Inflammatory macrophage treated with lipopolysaccharide for 4 hours (primary cell): ENCODE data around the gene EPS8L3.
A peak's percentile ranks its signal among the peaks of the same experiment; 100 is the strongest.
"Not testable (repeated sequence)": the region's sequence is repeated elsewhere in the genome, so short reads cannot be mapped to it uniquely, and the experiment has no call there.

Experiments
- DNase-seq: peaks from one replicate; pipeline ENCODE4 v3.0.0-alpha.2; 2020

Gene EPS8L3

GRCh38 chr1:109762821-109763645 lies 690 bp downstream of the EPS8L3 start:
- DNase-seq = peak; percentile 52

- DNase-seq = no peak
Measured at GRCh38 chr1:109762039-109762585, 1.6 kb downstream of the EPS8L3 start.

- no peak for DNase-seq
Measured at GRCh38 chr1:109761227-109762038, 2.3 kb downstream of the EPS8L3 start.

GRCh38 chr1:109760581-109761226 lies 3.0 kb downstream of the EPS8L3 start:
- no peak for DNase-seq

GRCh38 chr1:109759513-109760334 lies 4.0 kb downstream of the EPS8L3 start:
- DNase-seq = no peak

GRCh38 chr1:109757936-109758786 lies 5.6 kb downstream of the EPS8L3 start:
- no peak for DNase-seq

GRCh38 chr1:109756848-109757521 lies 6.7 kb downstream of the EPS8L3 start:
- no peak for DNase-seq

- not testable (repeated sequence) for DNase-seq
Measured at GRCh38 chr1:109756325-109756724, 7.4 kb downstream of the EPS8L3 start.

- DNase-seq = no peak
Measured at GRCh38 chr1:109754738-109755137, 9.0 kb downstream of the EPS8L3 start.

GRCh38 chr1:109751531-109752260 lies 12.0 kb downstream of the EPS8L3 start:
- no peak for DNase-seq

GRCh38 chr1:109750920-109751319 lies 12.8 kb downstream of the EPS8L3 start:
- DNase-seq = no peak

- no peak for DNase-seq
Measured at GRCh38 chr1:109750241-109750882, 13.4 kb downstream of the EPS8L3 start.

- DNase-seq = no peak
Measured at GRCh38 chr1:109749221-109749620, 14.5 kb downstream of the EPS8L3 start.

- DNase-seq = not testable (repeated sequence)
Measured at GRCh38 chr1:109748311-109748710, 15.4 kb downstream of the EPS8L3 start.

- no peak for DNase-seq
Measured at GRCh38 chr1:109740615-109741373, 22.9 kb downstream of the EPS8L3 start, which contains the start of gene GSTM3. Gene GSTM3 (minus strand): TSS chr1:109741038. CDS start chr1:109740287, 751 bp downstream.

- DNase-seq = peak; percentile 68
Measured at GRCh38 chr1:109739738-109740614, 23.7 kb downstream of the EPS8L3 start.

- no peak for DNase-seq
Measured at GRCh38 chr1:109733236-109733870, 30.4 kb downstream of the EPS8L3 start.
